Measurements from ENCODE around the gene RASL11B. TPM values are rescaled to one million over a fixed set of nuclear protein-coding genes. Genes with fewer than 3 reads are reported as not detected.

RASL11B gene
- total RNA-seq, 3 donors from 2014 or later: 0.26 to 0.76 (median 0.60) TPM

- no peak for TF ChIP-seq CTCF (IDR thresholded peaks at IDR 0.05)
- Histone ChIP-seq H3K4me1 (ENCODE audit: low read depth) (no peaks in the 10 kb centered on the region), H3K36me3 (ENCODE audit: low read depth) (no peaks in the 10 kb centered on the region), H3K4me3 (no peak overlapping the region), H3K9me3 (no peaks in the 10 kb centered on the region)
- ATAC-seq (no peak), DNase-seq (no peak)
- intact Hi-C loops (cut with DNase I, micrococcal nuclease): no loop called here
Measured at GRCh38 chr4:52910115-52910514, 48.0 kb downstream of the RASL11B start.

GRCh38 chr4:52911684-52912294 is 49.7 kb downstream of the RASL11B start:
- peak; percentile 64 for TF ChIP-seq CTCF (IDR thresholded peaks at IDR 0.05)
- ATAC-seq (peak; percentile 86), DNase-seq (peak; percentile 59 to 91 (median 70))
- no peaks in the 10 kb centered on the region for H3K4me1 ChIP-seq (ENCODE audit: low read depth)
- H3K36me3 ChIP-seq (ENCODE audit: low read depth): no peaks in the 10 kb centered on the region
- no peak overlapping the region for H3K4me3 ChIP-seq
- intact Hi-C loops (cut with DNase I, micrococcal nuclease): no loop called here
- no peaks in the 10 kb centered on the region for H3K9me3 ChIP-seq

- no peak for ATAC-seq
Measured at GRCh38 chr4:52912608-52913007, 50.5 kb downstream of the RASL11B start.

GRCh38 chr4:52914051-52914605 is 52.0 kb downstream of the RASL11B start:
- ATAC-seq (peak; percentile 67), DNase-seq (no peak)
- intact Hi-C loops (cut with DNase I, micrococcal nuclease): no loop called here
- Histone ChIP-seq H3K4me3 (no peak overlapping the region), H3K36me3 (ENCODE audit: low read depth) (no peaks in the 10 kb centered on the region), H3K4me1 (ENCODE audit: low read depth) (no peaks in the 10 kb centered on the region), H3K9me3 (no peaks in the 10 kb centered on the region)
- TF ChIP-seq CTCF (IDR thresholded peaks at IDR 0.05): no peak

More at GRCh38 chr4:52912608-52913007, 50.5 kb downstream of the RASL11B start:
- H3K36me3 ChIP-seq (ENCODE audit: low read depth): no peaks in the 10 kb centered on the region
- DNase-seq: no peak
- no peaks in the 10 kb centered on the region for H3K9me3 ChIP-seq
- no peak for TF ChIP-seq CTCF (IDR thresholded peaks at IDR 0.05)
- intact Hi-C loops (cut with DNase I, micrococcal nuclease): no loop called here
- no peak overlapping the region for H3K4me3 ChIP-seq
- no peaks in the 10 kb centered on the region for H3K4me1 ChIP-seq (ENCODE audit: low read depth)

GRCh38 chr4:52915191-52915590 is 53.1 kb downstream of the RASL11B start:
- no peaks in the 10 kb centered on the region for H3K9me3 ChIP-seq
- H3K36me3 ChIP-seq (ENCODE audit: low read depth): no peaks in the 10 kb centered on the region
- no peak for DNase-seq
- intact Hi-C loops (cut with DNase I, micrococcal nuclease): no loop called here
- no peak for TF ChIP-seq CTCF (IDR thresholded peaks at IDR 0.05)
- no peak for ATAC-seq
- no peak overlapping the region for H3K4me3 ChIP-seq
- no peaks in the 10 kb centered on the region for H3K4me1 ChIP-seq (ENCODE audit: low read depth)
